Stimulated activated naive CD8-positive, alpha-beta T cell treated with anti-CD3 and anti-CD28 coated beads, Interleukin-15, Interleukin-2, amounts not matched to agents 100 ng/mL and 50 ng/mL, for 24 hours (primary cell): ENCODE data around the gene ARHGAP24.

ENCODE experiments used
- H3K27ac Mint-ChIP-seq: one replicate; pipeline ENCODE4 v1.8.0; 2021; ENCODE audit warnings: mild to moderate bottlenecking, mixed read lengths
- H3K27me3 Mint-ChIP-seq: one replicate; pipeline ENCODE4 v1.8.0; 2021; ENCODE audit warnings: mixed read lengths
- H3K36me3 Mint-ChIP-seq: one replicate; pipeline ENCODE4 v1.8.0; 2021; ENCODE audit warnings: low read depth, mixed read lengths
- H3K4me1 Mint-ChIP-seq: one replicate; pipeline ENCODE4 v1.8.0; 2021; ENCODE audit warnings: low read depth, mixed read lengths
- H3K4me3 Mint-ChIP-seq: one replicate; pipeline ENCODE4 v1.8.0; 2021; ENCODE audit warnings: mild to moderate bottlenecking, mixed read lengths
- H3K9me3 Mint-ChIP-seq: one replicate; pipeline ENCODE4 v1.8.0; 2021; ENCODE audit warnings: mixed read lengths

ARHGAP24 gene

DNA sequence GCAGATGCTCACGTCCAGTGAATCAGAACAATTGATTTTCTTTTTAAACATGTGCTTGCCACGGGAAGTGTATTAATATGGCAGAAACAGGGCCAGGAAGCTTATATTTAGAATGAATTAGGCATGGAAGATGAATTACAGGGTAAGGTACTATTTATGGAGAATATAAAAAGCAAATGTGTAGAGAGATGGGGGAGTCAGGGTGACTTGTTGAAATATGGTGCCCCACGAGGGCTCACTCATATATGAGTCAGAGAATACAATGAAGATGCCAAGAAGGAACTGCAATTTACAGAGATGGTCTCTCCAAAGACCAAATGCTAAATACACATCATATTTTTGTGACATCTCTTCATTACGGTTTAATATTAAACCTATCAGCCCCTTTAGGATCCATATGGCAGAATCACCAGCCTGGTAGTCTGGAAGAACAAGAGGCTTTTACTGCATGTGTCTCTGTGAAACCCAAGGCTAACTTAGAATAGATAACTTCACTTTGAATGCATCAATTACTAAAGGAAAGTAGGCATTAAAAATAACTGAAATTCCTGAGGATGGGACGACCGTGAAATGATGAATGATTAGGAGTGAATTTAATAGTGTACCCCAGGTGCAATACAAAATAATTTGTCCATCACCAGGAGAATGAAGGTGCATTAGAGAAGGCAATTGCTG lies 385.3 kb downstream of the ARHGAP24 start:
- Mint-ChIP-seq H3K4me1 (no peaks in the 10 kb centered on the region), H3K27ac (no peak overlapping the region), H3K9me3 (no peaks in the 10 kb centered on the region), H3K36me3 (no peaks in the 10 kb centered on the region), H3K27me3 (no peaks in the 10 kb centered on the region), H3K4me3 (no peak overlapping the region)

DNA sequence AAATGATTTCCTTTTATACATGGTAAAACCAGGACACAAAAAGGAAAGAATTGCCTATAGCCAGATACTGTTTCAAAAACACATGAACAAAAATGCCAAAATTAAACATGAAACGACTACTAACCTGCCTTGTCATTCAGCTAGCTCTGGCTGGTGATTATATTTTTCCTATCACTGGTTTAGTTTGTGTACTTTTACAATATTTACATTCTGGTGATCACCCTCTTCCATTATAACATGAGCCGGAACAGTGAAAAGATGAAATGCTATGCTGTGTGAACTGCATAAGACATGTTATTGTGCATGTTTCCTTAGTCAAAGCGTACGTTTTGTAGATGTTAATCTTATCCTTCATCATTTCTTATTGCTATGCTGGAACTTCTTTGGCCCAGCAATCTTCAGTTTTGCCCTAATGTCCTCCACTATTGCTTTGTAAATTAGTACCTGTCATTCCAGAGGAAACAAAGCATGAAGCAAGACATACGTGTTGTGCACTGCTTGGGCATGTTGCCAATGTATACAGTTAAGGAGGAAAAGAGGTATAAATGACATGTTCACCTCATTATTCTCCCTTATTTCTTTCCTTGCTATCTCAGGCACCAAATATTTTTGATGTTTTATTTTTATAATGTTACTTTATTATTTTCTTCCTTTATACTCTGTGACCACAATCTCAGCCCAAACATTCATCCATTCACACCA lies 386.3 kb downstream of the ARHGAP24 start:
- H3K36me3 Mint-ChIP-seq = no peaks in the 10 kb centered on the region
- no peaks in the 10 kb centered on the region for H3K4me1 Mint-ChIP-seq
- no peak overlapping the region for H3K4me3 Mint-ChIP-seq
- no peaks in the 10 kb centered on the region for H3K9me3 Mint-ChIP-seq
- H3K27ac Mint-ChIP-seq = no peak overlapping the region
- no peaks in the 10 kb centered on the region for H3K27me3 Mint-ChIP-seq

DNA sequence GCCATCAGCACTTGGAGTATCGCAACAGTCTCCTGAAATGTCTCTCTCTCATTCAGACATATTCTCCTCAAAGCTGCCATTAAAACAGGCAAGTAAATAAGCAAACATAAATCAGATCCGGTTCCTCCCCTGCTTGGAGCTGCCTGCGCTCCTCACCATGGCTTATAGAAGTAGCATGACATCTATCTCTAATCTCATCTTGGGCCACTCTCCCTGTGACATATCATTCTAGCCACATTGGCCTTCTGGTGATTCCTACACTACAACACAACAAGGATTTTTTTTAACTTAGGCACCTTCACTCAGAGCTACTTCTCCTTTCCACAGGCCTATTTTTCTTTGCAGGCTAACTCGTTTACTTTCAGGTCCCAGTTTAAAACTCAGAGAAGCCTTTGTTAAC lies 387.9 kb downstream of the ARHGAP24 start:
- H3K9me3 Mint-ChIP-seq = no peaks in the 10 kb centered on the region
- no peak overlapping the region for H3K27ac Mint-ChIP-seq
- H3K36me3 Mint-ChIP-seq = no peaks in the 10 kb centered on the region
- H3K27me3 Mint-ChIP-seq = no peaks in the 10 kb centered on the region
- H3K4me1 Mint-ChIP-seq = no peaks in the 10 kb centered on the region
- no peak overlapping the region for H3K4me3 Mint-ChIP-seq

DNA sequence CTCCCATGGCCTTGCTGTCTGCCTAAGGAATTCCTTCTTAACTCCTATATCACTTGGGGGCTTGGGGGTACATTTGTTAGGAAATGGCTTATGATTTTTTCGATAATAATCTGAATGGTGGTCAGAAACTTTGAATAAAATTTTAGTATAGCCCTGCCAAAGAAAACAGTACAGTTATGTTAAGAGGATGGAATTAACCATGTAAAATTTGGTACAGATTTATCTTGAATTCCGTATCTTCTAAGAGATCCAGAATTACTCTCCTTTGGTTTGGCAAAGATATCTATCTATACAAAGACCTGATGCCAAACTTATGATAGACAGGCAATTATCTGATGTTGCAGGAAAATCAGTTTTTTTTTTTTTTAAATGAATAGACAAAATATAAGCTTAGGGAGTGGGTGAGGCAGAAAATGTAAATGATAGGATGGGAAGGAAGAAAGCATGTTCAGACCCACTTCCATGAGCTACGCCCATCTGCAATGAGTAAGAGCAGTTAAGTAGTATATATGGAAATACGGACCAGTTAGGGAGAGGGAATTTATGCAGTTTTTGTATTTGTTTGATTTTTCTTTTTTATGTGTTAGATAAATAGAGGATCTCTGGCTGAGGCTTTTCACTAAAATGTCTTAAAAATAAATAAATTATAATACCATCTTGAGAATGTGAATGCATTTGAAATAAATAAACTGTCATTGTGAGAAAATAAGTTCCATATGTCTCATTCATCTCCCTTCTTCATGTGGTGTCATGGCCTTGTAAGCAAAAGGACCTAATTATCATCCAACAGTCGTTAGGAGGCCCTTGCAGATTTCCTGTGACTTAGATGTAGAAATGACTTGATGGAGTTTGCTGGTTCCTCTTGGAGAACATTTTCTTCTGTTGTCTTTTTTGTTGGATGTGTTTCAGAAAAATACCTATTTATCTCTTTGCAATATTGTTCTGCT lies 389.6 kb downstream of the ARHGAP24 start:
- no peaks in the 10 kb centered on the region for H3K4me1 Mint-ChIP-seq
- H3K36me3 Mint-ChIP-seq = no peaks in the 10 kb centered on the region
- H3K4me3 Mint-ChIP-seq = no peak overlapping the region
- no peaks in the 10 kb centered on the region for H3K9me3 Mint-ChIP-seq
- no peak overlapping the region for H3K27ac Mint-ChIP-seq
- H3K27me3 Mint-ChIP-seq = no peaks in the 10 kb centered on the region

DNA sequence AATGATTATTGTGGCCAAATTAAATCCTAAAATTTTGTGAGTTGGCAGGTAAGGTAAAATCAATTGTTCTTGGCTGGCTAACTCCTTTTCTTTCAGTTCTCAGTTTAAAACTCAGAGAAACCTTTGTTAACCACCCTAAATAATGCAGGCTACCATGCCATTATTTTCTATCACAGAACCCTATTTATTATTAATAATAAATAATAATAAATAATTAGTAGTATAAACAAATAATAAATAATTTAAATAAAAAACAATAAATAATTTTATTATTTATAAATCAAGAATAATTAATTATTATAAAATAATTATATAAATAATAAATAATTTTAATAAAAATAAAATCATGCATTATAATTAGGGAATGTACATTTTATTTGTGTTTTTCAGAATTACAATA lies 390.3 kb downstream of the ARHGAP24 start:
- no peak overlapping the region for H3K4me3 Mint-ChIP-seq
- no peaks in the 10 kb centered on the region for H3K9me3 Mint-ChIP-seq
- H3K36me3 Mint-ChIP-seq = no peaks in the 10 kb centered on the region
- no peaks in the 10 kb centered on the region for H3K4me1 Mint-ChIP-seq
- H3K27ac Mint-ChIP-seq = no peak overlapping the region
- no peaks in the 10 kb centered on the region for H3K27me3 Mint-ChIP-seq

DNA sequence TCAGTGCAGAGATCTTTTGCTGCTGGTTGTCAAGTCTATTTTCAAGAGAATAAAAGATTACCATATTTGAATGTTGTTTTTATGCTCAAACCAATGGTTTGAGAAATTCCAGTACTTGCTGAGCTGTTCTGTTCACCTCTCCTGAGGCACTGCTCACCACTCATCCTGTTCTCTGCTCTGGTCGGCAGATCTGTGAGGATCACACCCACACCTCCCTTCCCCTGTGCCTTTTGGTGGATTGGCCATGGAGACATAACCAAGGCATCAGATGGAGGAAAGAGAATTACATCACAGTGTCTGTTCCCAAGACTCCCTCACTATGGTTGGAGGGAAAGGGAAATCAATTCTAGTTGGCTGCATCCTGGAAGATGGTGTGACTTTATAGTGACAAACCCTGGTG lies 391.6 kb downstream of the ARHGAP24 start:
- Mint-ChIP-seq H3K4me1 (no peaks in the 10 kb centered on the region), H3K36me3 (no peaks in the 10 kb centered on the region), H3K9me3 (no peaks in the 10 kb centered on the region), H3K27me3 (no peaks in the 10 kb centered on the region), H3K4me3 (no peak overlapping the region), H3K27ac (no peak overlapping the region)

DNA sequence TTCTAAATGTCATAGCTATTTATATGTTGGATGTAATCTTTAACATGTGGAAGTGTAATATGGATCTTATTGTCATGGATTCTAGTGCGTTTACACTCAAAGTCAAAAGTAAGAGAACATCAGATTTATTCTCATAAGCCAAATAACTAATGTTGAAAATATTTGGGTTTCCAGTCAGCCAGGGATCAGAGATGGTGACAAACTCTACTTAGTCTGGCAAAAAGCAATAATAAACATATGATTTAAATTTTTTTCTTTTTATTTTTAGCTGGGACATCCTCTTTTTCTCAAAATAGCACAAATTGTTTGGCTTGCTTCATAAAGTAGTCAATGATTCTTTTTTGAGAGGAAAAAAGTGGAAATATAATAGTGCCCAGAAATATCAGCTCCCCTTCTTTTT lies 392.3 kb downstream of the ARHGAP24 start:
- Mint-ChIP-seq H3K4me3 (no peak overlapping the region), H3K27me3 (no peaks in the 10 kb centered on the region), H3K4me1 (no peaks in the 10 kb centered on the region), H3K9me3 (no peaks in the 10 kb centered on the region), H3K27ac (no peak overlapping the region), H3K36me3 (no peaks in the 10 kb centered on the region)

DNA sequence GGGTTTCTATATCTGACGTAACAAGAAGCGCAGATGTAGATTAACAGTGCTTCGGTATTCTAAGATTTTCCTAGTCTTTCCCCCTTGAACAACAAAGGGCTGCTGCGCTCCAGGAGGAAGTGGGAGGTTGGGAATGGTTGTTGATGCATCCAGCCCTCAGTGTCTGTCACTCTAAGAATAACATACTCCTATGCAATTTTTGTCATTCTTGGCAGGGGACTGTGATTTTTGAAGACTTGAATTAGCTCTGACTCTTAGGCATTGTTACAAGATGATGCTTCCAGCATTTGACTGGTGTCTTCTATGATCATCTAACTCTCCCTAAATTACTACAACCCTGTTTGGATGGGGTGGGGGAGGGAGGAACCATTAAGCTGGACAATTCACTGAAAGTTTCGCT lies 394.2 kb downstream of the ARHGAP24 start:
- Mint-ChIP-seq H3K4me1 (no peaks in the 10 kb centered on the region), H3K9me3 (no peaks in the 10 kb centered on the region), H3K27me3 (no peaks in the 10 kb centered on the region), H3K4me3 (no peak overlapping the region), H3K27ac (no peak overlapping the region), H3K36me3 (no peaks in the 10 kb centered on the region)

DNA sequence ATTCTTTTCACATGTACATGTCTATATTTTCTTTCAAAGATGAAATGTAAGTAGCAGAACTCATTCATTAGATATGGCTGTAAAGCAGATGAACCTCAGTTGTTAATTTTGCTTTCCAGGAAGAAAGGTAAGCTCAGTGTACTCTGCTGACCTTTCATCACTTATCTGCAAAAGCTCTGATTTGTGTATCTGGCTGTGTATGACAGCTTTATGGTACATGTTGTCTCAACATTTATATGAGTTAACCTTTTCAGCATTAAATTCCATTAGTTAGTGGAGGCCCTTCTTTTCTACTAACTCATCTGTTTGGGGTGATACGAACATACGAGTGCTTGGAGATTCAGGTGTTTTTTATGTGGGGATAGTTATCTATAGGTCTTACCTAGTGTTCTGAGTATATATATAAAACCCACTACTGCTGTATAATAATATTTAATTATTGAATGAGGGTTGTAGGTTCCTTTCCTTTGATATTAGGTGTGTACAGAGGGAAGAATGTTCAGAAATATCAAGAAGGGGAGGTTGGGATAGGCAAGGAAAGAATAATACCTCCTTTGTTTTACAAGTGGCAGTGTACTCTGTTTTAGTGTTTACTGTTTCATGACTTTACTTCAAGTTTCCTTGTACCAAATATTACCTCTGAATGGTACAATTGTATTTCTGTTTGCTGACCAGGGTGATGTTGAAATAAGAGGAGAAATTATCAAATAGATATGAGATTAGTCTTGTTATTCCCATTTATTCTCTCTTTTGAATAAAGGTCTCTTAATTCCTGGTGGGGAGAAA lies 395.5 kb downstream of the ARHGAP24 start:
- H3K9me3 Mint-ChIP-seq = no peaks in the 10 kb centered on the region
- no peaks in the 10 kb centered on the region for H3K27me3 Mint-ChIP-seq
- H3K4me1 Mint-ChIP-seq = no peaks in the 10 kb centered on the region
- H3K36me3 Mint-ChIP-seq = no peaks in the 10 kb centered on the region
- no peak overlapping the region for H3K4me3 Mint-ChIP-seq
- no peak overlapping the region for H3K27ac Mint-ChIP-seq

DNA sequence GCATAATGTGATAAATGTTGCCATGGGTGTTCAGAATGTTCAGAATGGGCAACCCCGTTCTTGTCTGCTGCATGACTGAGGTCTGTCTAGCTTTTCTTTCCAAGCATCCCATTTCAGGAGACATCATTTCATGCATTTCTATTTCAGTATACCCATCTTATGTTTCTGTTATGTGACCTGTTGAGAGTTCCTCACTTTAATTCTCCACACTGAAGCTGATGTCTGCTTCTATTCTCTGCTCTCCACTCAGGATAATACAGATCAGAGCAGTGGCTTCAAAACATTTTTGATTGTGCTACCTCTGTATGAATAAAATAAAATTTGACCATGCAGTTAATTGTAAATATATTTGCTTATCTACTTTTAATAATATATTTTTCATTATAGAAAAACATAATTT lies 398.6 kb downstream of the ARHGAP24 start:
- Mint-ChIP-seq H3K9me3 (no peaks in the 10 kb centered on the region), H3K36me3 (no peaks in the 10 kb centered on the region), H3K4me1 (no peaks in the 10 kb centered on the region), H3K4me3 (no peak overlapping the region), H3K27me3 (no peaks in the 10 kb centered on the region), H3K27ac (no peak overlapping the region)

DNA sequence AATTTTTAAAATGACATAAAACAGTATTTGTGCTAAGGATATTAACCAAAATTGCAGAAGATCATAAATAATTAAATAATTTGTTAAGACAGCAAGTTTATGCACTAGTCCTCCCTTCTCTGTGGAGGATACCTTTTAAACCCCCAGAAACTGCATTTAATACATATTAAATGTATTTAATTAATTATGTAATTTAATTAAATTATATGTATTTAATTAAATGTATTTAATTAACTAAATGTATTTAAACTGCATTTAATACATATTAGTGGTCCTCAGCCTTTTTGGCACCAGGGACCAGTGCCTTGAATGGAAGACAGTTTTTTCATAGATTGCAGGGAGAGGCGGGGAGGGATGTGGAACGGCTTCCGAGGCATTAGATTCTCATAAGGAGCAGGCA lies 404.6 kb downstream of the ARHGAP24 start:
- Mint-ChIP-seq H3K36me3 (no peaks in the 10 kb centered on the region), H3K4me1 (no peaks in the 10 kb centered on the region), H3K9me3 (no peaks in the 10 kb centered on the region)

DNA sequence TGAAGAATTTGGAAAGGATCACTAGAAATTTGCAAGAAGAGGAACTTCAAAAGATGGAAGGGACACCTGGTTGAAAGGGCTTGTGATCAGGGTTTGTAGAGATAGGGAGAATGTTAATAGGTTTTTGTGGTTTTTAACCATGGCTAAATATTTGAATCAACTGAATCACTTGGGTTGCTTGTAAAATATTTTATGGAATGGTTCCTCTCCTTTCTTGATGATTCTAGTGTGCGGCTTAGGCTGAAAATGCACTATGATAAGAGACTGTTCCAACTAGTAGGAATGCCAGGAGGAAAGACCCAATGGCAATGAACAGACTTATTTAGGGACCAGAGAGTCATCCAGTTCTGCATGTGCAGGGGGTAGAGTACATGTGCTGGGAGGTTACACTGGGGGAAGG lies 408.2 kb downstream of the ARHGAP24 start:
- Mint-ChIP-seq H3K9me3 (no peaks in the 10 kb centered on the region), H3K27me3 (no peaks in the 10 kb centered on the region), H3K4me1 (no peaks in the 10 kb centered on the region), H3K4me3 (no peak overlapping the region), H3K36me3 (no peaks in the 10 kb centered on the region), H3K27ac (no peak overlapping the region)

More for the DNA sequence above, 404.6 kb downstream of the ARHGAP24 start:
- Mint-ChIP-seq H3K27me3 (no peaks in the 10 kb centered on the region), H3K27ac (no peak overlapping the region), H3K4me3 (no peak overlapping the region)

DNA sequence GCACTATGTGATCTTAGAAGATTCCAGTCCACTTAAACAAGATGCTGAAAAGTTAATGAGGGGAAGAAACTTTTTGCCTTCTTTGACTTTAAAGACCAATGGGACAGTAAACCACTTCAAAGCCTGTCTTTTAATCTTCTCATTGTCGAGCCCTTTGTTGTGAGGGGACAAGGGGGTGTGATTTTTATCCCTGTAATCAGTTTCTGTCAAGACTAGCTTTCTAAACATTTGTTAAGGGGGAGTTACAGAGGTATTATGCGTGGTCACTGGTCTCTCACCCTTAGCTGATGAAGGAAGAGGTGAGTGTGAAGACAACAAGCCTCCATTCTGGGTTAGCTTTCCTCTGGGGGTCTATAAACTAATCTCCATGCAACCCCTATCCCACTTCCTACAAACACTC lies 409.3 kb downstream of the ARHGAP24 start:
- no peaks in the 10 kb centered on the region for H3K36me3 Mint-ChIP-seq
- no peak overlapping the region for H3K27ac Mint-ChIP-seq
- H3K27me3 Mint-ChIP-seq = no peaks in the 10 kb centered on the region
- H3K4me3 Mint-ChIP-seq = no peak overlapping the region
- no peaks in the 10 kb centered on the region for H3K4me1 Mint-ChIP-seq
- no peaks in the 10 kb centered on the region for H3K9me3 Mint-ChIP-seq

DNA sequence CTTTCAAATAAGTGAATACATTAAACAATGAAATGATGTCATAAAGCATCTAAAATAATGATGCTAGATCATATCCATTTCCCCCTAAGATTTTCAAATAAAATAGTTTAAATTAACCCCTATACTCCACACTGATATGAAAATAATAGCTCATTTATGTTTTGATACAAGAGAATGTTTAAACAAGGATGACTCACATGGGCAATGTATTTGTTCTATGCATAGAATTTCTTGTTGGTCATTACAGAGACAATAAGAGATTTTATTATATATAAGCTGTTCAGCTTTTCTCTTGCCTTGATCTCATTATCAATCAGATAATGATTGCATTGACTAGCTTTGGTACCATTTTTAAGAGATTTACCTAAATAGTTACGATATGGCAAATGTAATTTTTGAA lies 411.7 kb downstream of the ARHGAP24 start:
- Mint-ChIP-seq H3K4me3 (no peak overlapping the region), H3K36me3 (no peaks in the 10 kb centered on the region), H3K27ac (no peak overlapping the region), H3K27me3 (no peaks in the 10 kb centered on the region), H3K9me3 (peaks cover 3% of the 10 kb centered on the region), H3K4me1 (no peaks in the 10 kb centered on the region)
